Stimulated activated CD8-positive, alpha-beta memory T cell treated with anti-CD3 and anti-CD28 coated beads, Interleukin-12 subunit alpha, Interleukin-12 subunit beta, amount 100 ng/mL, for 24 hours (primary cell): ENCODE data around the gene POTEB3.
"Not testable (repeated sequence)": the region's sequence is repeated elsewhere in the genome, so short reads cannot be mapped to it uniquely, and the experiment has no call there.

Experiments used
- DNase-seq: peaks from one replicate; pipeline ENCODE4 v3.0.0-alpha.2; 2020; ENCODE audit errors: extremely low read depth

The POTEB3 gene

DNA sequence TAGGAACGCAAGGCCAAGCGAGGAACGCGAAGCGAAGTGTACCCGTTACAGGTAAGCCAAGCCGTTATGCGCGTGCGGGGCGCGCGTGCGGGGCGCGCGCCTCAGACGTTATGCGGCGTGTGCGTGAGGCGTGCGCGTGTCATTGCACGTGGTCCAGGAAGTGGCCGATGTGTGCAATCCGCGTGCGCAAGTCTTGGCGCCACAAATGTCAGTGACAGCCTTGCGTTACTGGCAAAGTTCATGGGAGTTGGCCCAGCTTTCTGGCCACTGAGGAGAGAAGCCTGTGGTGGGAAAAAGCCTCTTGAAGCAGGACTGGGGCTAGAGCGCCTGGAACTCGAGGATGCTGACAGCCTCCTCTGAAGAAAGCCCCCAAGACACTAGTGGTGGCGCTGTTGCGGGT lies at the start of gene POTEB3:
Gene POTEB3, minus strand, starts transcription at position 101 of the 400 bp plus-strand sequence. CDS start 488 bp downstream, outside the sequence.
- DNase-seq, result not testable (repeated sequence)

- not testable (repeated sequence) for DNase-seq
Measured at GRCh38 chr15:21453683-21454082, 13.4 kb upstream of the POTEB3 start.

DNA sequence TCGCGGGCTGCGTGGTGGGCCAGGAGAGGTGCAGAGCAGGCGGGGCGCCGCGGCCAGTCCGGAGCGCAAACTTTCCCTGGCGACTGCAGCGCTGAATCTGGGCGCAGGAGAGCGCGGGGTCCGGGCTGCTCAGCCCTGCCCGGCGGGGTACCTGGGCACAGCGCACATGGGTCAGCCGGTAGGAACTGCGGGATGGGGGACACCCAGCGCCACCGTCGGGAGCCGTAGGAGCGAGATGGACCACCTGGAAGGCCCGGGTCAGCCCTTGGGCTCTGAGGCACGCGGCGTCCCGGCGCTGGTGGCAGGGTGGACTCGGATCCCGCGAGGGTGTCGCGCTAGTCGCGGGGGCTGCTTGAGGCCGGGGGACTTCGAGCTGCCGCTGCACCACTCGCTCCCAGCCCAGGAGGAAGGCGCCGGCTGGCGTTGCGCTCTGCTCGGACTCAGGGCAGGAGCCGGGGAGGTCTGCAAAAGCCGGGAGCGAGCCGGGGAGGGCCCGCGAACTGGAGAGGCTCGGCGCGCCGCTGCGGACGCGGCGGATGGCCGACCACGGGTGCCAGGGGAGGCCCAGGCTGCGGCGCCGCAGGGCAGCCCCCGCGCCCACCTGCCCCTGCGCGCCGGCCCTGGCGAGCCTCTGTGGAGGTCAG lies 11.7 kb upstream of the POTEB3 start:
- DNase-seq, result not testable (repeated sequence)

DNA sequence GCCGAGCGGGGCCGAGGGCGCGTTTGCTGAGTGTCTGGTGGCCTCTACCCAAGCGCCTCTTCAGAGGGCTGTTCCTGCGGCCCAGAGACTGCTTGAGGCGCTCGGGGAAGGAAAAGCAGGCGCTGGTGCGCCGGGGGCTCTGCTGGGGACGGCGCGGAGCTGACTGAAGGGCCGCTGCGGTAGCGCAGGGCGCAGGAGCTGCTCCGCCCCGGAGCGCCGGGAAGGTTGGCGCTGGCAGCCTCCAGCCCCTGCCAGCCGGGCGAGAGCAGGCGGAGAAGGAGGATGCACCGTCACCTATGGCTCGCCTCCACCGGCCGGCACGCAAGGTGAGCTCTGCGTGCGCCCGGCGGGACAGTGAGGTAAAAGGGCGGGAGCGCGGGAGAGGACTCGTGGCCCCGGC lies 11.2 kb upstream of the POTEB3 start:
- not testable (repeated sequence) for DNase-seq

GRCh38 chr15:21407366-21407765 lies 32.9 kb downstream of the POTEB3 start:
- DNase-seq, result not testable (repeated sequence)

DNA sequence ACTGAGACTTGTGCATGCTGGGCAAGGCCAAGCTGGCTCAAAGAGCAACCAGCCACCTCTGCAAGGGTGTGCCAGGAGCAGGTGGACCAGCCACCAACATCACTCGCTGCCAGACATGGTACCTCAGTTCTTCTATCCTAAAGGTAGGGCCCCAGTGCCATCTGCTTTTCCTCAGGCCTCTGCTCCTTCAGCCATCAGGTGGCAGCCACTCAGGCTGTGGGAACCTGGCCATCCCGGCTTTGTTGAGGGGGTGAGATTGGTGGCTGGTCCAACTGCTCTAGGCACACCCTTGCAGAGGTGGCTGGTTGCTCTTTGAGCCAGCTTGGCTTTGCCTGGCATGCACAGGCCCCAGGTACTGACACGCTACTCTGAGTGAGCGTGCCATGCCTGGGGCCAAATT lies 38.8 kb downstream of the POTEB3 start:
- DNase-seq, result not testable (repeated sequence)

DNA sequence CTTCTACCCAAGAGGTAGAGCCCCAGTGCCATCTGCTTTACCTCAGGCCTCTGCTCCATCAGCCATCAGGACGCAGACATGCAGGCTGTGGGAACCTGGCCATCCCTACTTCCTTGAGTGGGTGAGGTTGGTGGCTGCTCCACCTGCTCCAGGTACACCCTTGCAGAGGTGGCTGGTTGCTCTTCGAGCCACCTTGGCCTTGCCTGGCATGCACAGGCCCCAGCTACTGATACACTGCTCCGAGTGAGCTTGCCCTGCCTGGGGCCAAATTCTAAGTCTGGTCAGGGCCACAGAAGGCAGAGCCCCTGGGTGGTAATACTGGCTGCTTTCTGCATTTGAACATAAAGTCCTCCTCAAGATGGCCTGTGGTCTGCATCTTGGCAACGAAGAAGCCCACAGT lies 41.2 kb downstream of the POTEB3 start:
- not testable (repeated sequence) for DNase-seq

DNA sequence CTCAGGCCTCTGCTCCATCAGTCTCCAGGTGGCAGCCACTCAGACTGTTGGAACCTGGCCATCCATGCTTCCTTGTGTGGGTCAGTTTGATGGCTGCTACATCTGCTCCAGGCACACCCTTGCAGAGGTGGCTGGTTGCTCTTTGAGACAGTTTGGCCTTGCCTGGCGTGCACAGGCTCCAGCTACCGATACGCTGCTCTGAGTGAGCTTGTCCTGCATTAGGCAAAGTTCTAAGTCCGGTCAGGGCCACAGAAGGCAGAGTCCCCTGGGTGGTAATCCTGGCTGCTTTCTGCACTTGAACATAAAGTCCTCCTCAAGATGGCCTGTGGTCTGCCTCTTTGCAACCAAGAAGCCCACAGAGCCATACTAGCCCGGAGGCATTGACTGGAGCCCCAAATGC lies 41.8 kb downstream of the POTEB3 start:
- DNase-seq, result not testable (repeated sequence)

GRCh38 chr15:21397656-21398055 lies 42.6 kb downstream of the POTEB3 start:
- not testable (repeated sequence) for DNase-seq

GRCh38 chr15:21397186-21397585 lies 43.1 kb downstream of the POTEB3 start:
- DNase-seq, result not testable (repeated sequence)

DNA sequence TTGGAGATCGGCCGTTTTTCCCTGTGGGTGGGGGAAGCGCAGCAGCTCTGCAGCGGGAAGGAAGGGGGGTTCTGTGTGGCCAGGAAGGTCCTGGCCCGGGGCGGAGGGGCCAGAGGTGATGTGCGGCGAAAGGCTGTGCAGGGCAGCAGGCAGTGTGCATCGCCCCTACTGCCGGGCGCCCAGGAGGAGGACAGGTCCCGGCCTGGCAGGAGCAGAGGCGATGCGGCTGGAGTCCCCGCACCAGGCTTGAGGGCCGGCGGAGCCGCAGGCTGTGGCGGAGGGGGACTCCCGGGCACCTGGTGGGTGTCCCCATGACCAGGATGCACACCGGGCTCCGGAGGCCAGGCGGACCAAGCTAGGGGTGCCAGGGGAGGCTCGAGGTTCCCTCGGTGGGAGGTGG lies 54.3 kb downstream of the POTEB3 start:
- not testable (repeated sequence) for DNase-seq

- not testable (repeated sequence) for DNase-seq
Measured at GRCh38 chr15:21383866-21384485, 56.3 kb downstream of the POTEB3 start.

GRCh38 chr15:21373682-21374081 lies 66.6 kb downstream of the POTEB3 start:
- not testable (repeated sequence) for DNase-seq

DNA sequence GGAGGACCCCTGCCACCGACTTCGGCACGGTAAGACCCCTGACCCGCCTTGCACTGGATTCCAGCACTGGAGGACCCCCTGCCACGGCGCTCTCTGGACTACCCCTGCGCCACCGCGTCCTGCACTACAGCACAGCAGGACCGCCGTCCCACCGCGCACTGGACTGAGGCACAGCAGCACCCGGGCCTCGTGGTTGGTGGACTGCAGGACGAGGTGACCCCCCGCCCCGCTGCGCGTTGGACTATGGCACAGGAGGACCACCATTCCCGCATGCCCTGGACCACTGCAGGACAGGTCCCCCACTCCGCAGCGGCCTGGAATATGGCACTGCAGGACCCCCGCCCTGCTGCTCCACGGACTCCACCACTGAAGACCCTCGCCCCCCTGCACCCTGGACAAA lies 71.1 kb downstream of the POTEB3 start:
- not testable (repeated sequence) for DNase-seq

- not testable (repeated sequence) for DNase-seq
Measured at GRCh38 chr15:21368625-21369024, 71.7 kb downstream of the POTEB3 start.
